Testis (tissue), 2 donors: ENCODE data around the gene NUP98.

Experiments used
- CTCF ChIP-seq, 3 experiments: fragments of 450-650 bp in 2 of 3; fragments of 200-600 bp in 1 of 3; sonication (generic) in 1 of 3; IDR thresholded peaks; one replicate each; pipeline ENCODE4 v1.5.1; 2016 to 2019; ENCODE audit warnings: antibody characterized with exemption in 3 of 3, mild to moderate bottlenecking in 2 of 3, moderate library complexity in 1 of 3
- POLR2A ChIP-seq: fragments of 450-650 bp; IDR thresholded peaks from one replicate; pipeline ENCODE4 v1.6.1; 2017; ENCODE audit warnings: antibody characterized with exemption, mild to moderate bottlenecking, moderate library complexity

GRCh38 chr11:3767536-3767935 lies 29.8 kb downstream of the NUP98 start:
- TF ChIP-seq CTCF (IDR thresholded peaks at IDR 0.05) (no peak), POLR2A (no peak)
